B cell (primary cell): Measurements from ENCODE around the gene ITPR1.

Experiments
- CTCF ChIP-seq: fragments of 200-600 bp; IDR thresholded peaks from one replicate; pipeline ENCODE4 v1.8.0; 2022; ENCODE audit warnings: antibody characterized with exemption, mild to moderate bottlenecking
- EZH2 ChIP-seq: IDR thresholded peaks from 2 replicates; pipeline ENCODE4 v1.6.1; 2012; ENCODE audit warnings: borderline replicate concordance, low read depth, mild to moderate bottlenecking, moderate library complexity, low read length; ENCODE audit not compliant: insufficient read depth, poor library complexity, severe bottlenecking

- TF ChIP-seq CTCF (no peak), EZH2 (no peak)
Observed at GRCh38 chr3:4512895-4513616, 19.9 kb downstream of the ITPR1 start.
